Liver (tissue), 9 donors: ENCODE data around the gene FOXO1. TPM values are rescaled to one million over a fixed set of nuclear protein-coding genes. Genes with fewer than 3 reads are reported as not detected.
A peak's percentile ranks its signal among the peaks of the same experiment; 100 is the strongest.

Experiments used
- DNase-seq: peaks from one replicate; pipeline ENCODE4 v3.0.0-alpha.2; 2017; ENCODE audit warnings: low spot score
- H3K27ac ChIP-seq, 2 donors: one replicate each; pipeline ENCODE4 v1.7.0; 2013; ENCODE audit warnings: inconsistent platforms in 2 of 2, low read length in 2 of 2, control low read depth in 1 of 2, low read depth in 1 of 2, mild to moderate bottlenecking in 1 of 2
- H3K27me3 ChIP-seq, 4 donors: one replicate each; pipeline versions ENCODE4 v1.6.1 to v1.7.0; 2013; ENCODE audit warnings: low read length in 3 of 4, inconsistent platforms in 1 of 4, mild to moderate bottlenecking in 1 of 4, moderate library complexity in 1 of 4; ENCODE audit not compliant: control insufficient read depth in 4 of 4, insufficient read depth in 4 of 4
- H3K36me3 ChIP-seq, 4 donors: one replicate each; pipeline versions ENCODE4 v1.6.1 to v1.7.0; 2013; ENCODE audit warnings: low read length in 3 of 4, mild to moderate bottlenecking in 3 of 4, low read depth in 1 of 4, moderate library complexity in 1 of 4; ENCODE audit not compliant: control insufficient read depth in 4 of 4, insufficient read depth in 3 of 4
- H3K4me1 ChIP-seq, 4 donors: one replicate each; pipeline versions ENCODE4 v1.6.1 to v1.7.0; 2013; ENCODE audit warnings: low read length in 3 of 4, mild to moderate bottlenecking in 3 of 4, moderate library complexity in 1 of 4; ENCODE audit not compliant: control insufficient read depth in 4 of 4, insufficient read depth in 4 of 4
- H3K4me3 ChIP-seq, 3 donors: one replicate each; pipeline versions ENCODE4 v1.6.1 to v1.7.0; 2013; ENCODE audit warnings: low read length in 3 of 3, control low read depth in 1 of 3, low read depth in 1 of 3, mild to moderate bottlenecking in 1 of 3
- H3K9ac ChIP-seq, 2 donors: one replicate each; pipeline ENCODE4 v1.7.0; 2013; ENCODE audit warnings: low read length in 2 of 2, mild to moderate bottlenecking in 2 of 2, moderate library complexity in 2 of 2, control low read depth in 1 of 2, low read depth in 1 of 2
- H3K9me3 ChIP-seq, 4 donors: one replicate each; pipeline versions ENCODE4 v1.6.1 to v1.7.0; 2013; ENCODE audit warnings: low read length in 3 of 4; ENCODE audit not compliant: control insufficient read depth in 4 of 4
- EGR1 ChIP-seq, 2 donors: IDR thresholded peaks; 2 replicates each; pipeline ENCODE4 v1.6.1; 2016 to 2018; ENCODE audit warnings: antibody characterized with exemption in 2 of 2, low read depth in 2 of 2
- FOXA1 ChIP-seq: IDR thresholded peaks from 2 replicates; pipeline ENCODE4 v1.6.1; 2016; ENCODE audit warnings: antibody characterized with exemption
- FOXA2 ChIP-seq: IDR thresholded peaks from 2 replicates; pipeline ENCODE4 v1.6.1; 2016; ENCODE audit warnings: antibody characterized with exemption
- GABPA ChIP-seq, 2 donors: IDR thresholded peaks in 1 of 2; conservative IDR thresholded peaks in 1 of 2; 2 replicates each; pipeline ENCODE4 v1.6.1; 2016; ENCODE audit warnings: antibody characterized with exemption in 2 of 2, mild to moderate bottlenecking in 1 of 2, moderate library complexity in 1 of 2
- HNF4A ChIP-seq, 2 donors: conservative IDR thresholded peaks; 2 replicates each; pipeline ENCODE4 v1.6.1; 2016; ENCODE audit warnings: antibody characterized with exemption in 2 of 2, mild to moderate bottlenecking in 2 of 2
- JUND ChIP-seq, 2 donors: IDR thresholded peaks; 2 replicates each; pipeline ENCODE4 v1.6.1; 2016; ENCODE audit warnings: antibody characterized with exemption in 2 of 2
- MAX ChIP-seq: IDR thresholded peaks from 2 replicates; pipeline ENCODE4 v1.6.1; 2016; ENCODE audit warnings: antibody characterized with exemption
- NR2F2 ChIP-seq: IDR thresholded peaks from 2 replicates; pipeline ENCODE4 v1.6.1; 2016; ENCODE audit warnings: antibody characterized with exemption
- RAD21 ChIP-seq, 2 donors: IDR thresholded peaks; 2 replicates each; pipeline ENCODE4 v1.6.1; 2016; ENCODE audit warnings: antibody characterized with exemption in 2 of 2, mild to moderate bottlenecking in 2 of 2
- REST ChIP-seq: IDR thresholded peaks from 2 replicates; pipeline ENCODE4 v1.6.1; 2016; ENCODE audit warnings: antibody characterized with exemption, mild to moderate bottlenecking
- RXRA ChIP-seq, 2 donors: IDR thresholded peaks; 2 replicates each; pipeline ENCODE4 v1.6.1; 2017 to 2018; ENCODE audit warnings: antibody characterized with exemption in 2 of 2, mild to moderate bottlenecking in 1 of 2
- SP1 ChIP-seq: IDR thresholded peaks from 2 replicates; pipeline ENCODE4 v1.6.1; 2018; ENCODE audit warnings: antibody characterized with exemption, mild to moderate bottlenecking
- TAF1 ChIP-seq: conservative IDR thresholded peaks from 2 replicates; pipeline ENCODE4 v1.6.1; 2016; ENCODE audit warnings: antibody characterized with exemption, mild to moderate bottlenecking
- YY1 ChIP-seq: IDR thresholded peaks from 2 replicates; pipeline ENCODE4 v1.6.1; 2016; ENCODE audit warnings: antibody characterized with exemption, mild to moderate bottlenecking
- ZBTB33 ChIP-seq: IDR thresholded peaks from 2 replicates; pipeline ENCODE4 v1.6.1; 2016; ENCODE audit warnings: antibody characterized with exemption
- WGBS: extraction: QIAGEN DNeasy Blood & Tissue Kit; methylation state at CpG from one replicate; pipeline ENCODE4 v1.1.7; 2013; 5-methylcytosine and 5-hydroxymethylcytosine counted together
- polyA plus RNA-seq, 2 donors: library from polyadenylated mRNA; stranded (reverse) in 1 of 2; unstranded in 1 of 2; fragments of 200-250 nt in 1 of 2; fragments of >200 nt in 1 of 2; fragmentation: Nextera tagmentation in 1 of 2; extraction: Ambion mirVana in 1 of 2; gene quantifications; one replicate each; pipeline versions ENCODE4 v1.2.1 to v1.2.3, GENCODE V29; 2013 to 2015
- total RNA-seq, 2 donors: library from RNA; depleted of rRNA; stranded (reverse); fragments of >200 nt; gene quantifications; one replicate each; pipeline ENCODE4 v1.2.3, GENCODE V29; 2014
- donor health status: healthy.
- donor health status: healthy.
- donor health status: healthy.
- donor health status: healthy.
- donor health status: healthy.

The FOXO1 gene
- total and polyA plus RNA-seq, 4 donors, result 5.4 to 23.6 (median 8.6) TPM

GRCh38 chr13:40672765-40673397 is 6.4 kb upstream of the FOXO1 start:
- Histone ChIP-seq H3K36me3 (no peaks in the 10 kb centered on the region), H3K27me3 (no peaks in the 10 kb centered on the region), H3K9ac (peak overlapping the region in 1 of 2 donors; percentile 21), H3K27ac (no peak overlapping the region), H3K4me3 (no peak overlapping the region), H3K4me1 (peaks cover 0 to 3% (median 2%) of the 10 kb centered on the region in 4 donors), H3K9me3 (no peaks in the 10 kb centered on the region)
- TF ChIP-seq MAX (no peak), FOXA1 (no peak), JUND (IDR thresholded peaks at IDR 0.05) (no peak), RXRA (IDR thresholded peaks at IDR 0.05) (no peak), YY1 (no peak), EGR1 (IDR thresholded peaks at IDR 0.05; ENCODE audit: low read depth in 2 of 2) (no peak), FOXA2 (no peak)
- WGBS, result 82% methylated on average over 4 of the region's 4 CpGs
- DNase-seq, result no peak

GRCh38 chr13:40671956-40672764 is 5.7 kb upstream of the FOXO1 start:
- Histone ChIP-seq H3K9ac (peak overlapping the region in 1 of 2 donors; percentile 21), H3K27me3 (no peaks in the 10 kb centered on the region), H3K9me3 (no peaks in the 10 kb centered on the region), H3K4me1 (peaks cover 2 to 3% (median 3%) of the 10 kb centered on the region in 4 donors), H3K4me3 (no peak overlapping the region), H3K27ac (no peak overlapping the region), H3K36me3 (no peaks in the 10 kb centered on the region)
- WGBS, result 76% methylated on average over 1 of the region's 1 CpG
- TF ChIP-seq EGR1 (IDR thresholded peaks at IDR 0.05; ENCODE audit: low read depth in 2 of 2), result no peak
- no peak for TF ChIP-seq MAX
- TF ChIP-seq RAD21 (IDR thresholded peaks at IDR 0.05), result no peak
- TF ChIP-seq TAF1, result no peak
- TF ChIP-seq NR2F2, result no peak
- TF ChIP-seq REST, result no peak
- TF ChIP-seq FOXA1, result no peak
- no peak for TF ChIP-seq YY1
- no peak for TF ChIP-seq JUND (IDR thresholded peaks at IDR 0.05)
- no peak for TF ChIP-seq GABPA (IDR thresholded peaks at IDR 0.05 in 1 of 2, conservative IDR thresholded peaks at IDR 0.05 in 1 of 2)
- TF ChIP-seq SP1, result no peak
- TF ChIP-seq ZBTB33, result no peak
- no peak for TF ChIP-seq HNF4A (conservative IDR thresholded peaks at IDR 0.05)
- no peak for DNase-seq
